Body of pancreas (tissue), 4 donors: ENCODE data around the gene PXDN. TPM values are rescaled to one million over a fixed set of nuclear protein-coding genes. Genes with fewer than 3 reads are reported as not detected.

Source experiments
- ATAC-seq: fragments of 150-250 bp; one replicate; pipeline ENCODE4 v1.9.1; 2016
- DNase-seq, 4 donors: peaks; one replicate each; pipeline ENCODE4 v3.0.0-alpha.2; 2019
- H3K27ac ChIP-seq, 4 donors: fragments of 200-600 bp; sonication (generic); 1 replicate in 3 of 4; 2 replicates in 1 of 4; pipeline versions ENCODE4 v1.5.1 to v1.6.1; 2016 to 2019; ENCODE audit warnings: mild to moderate bottlenecking in 1 of 4, mixed read lengths in 1 of 4, moderate library complexity in 1 of 4
- H3K27me3 ChIP-seq, 2 donors: fragments of 200-600 bp; sonication (generic); one replicate each; pipeline ENCODE4 v1.6.0; 2016; ENCODE audit warnings: mild to moderate bottlenecking in 1 of 2
- H3K36me3 ChIP-seq, 2 donors: fragments of 200-600 bp; sonication (generic); replicated peaks in 1 of 2; 2 replicates each; pipeline ENCODE4 v1.5.1; 2016; ENCODE audit warnings: low read depth in 2 of 2; ENCODE audit not compliant: insufficient read depth in 1 of 2
- H3K4me1 ChIP-seq: fragments of 200-600 bp; sonication (generic); one replicate; pipeline ENCODE4 v1.6.0; 2016
- H3K4me3 ChIP-seq, 2 donors: fragments of 200-600 bp; sonication (generic); 1 replicate in 1 of 2; 2 replicates in 1 of 2; pipeline ENCODE4 v1.5.1; 2016 to 2019
- H3K9me3 ChIP-seq, 3 donors: fragments of 200-600 bp; sonication (generic); 1 replicate in 2 of 3; 2 replicates in 1 of 3; pipeline ENCODE4 v1.5.1; 2016
- POLR2A ChIP-seq, 3 donors: fragments of 450-650 bp; IDR thresholded peaks; one replicate each; pipeline ENCODE4 v1.6.1; 2016; ENCODE audit warnings: antibody characterized with exemption in 3 of 3, mild to moderate bottlenecking in 2 of 3
- WGBS, 2 donors: methylation state at CpG; one replicate each; pipeline ENCODE4 v1.1.5; 2017; 5-methylcytosine and 5-hydroxymethylcytosine counted together
- intact Hi-C: fragments of 100-400 bp; cut with DNase I; formaldehyde crosslinking; loops from one replicate; pipeline ENCODE4 v1.15.1; 2023
- total RNA-seq, 2 donors: library from RNA; depleted of rRNA; stranded (reverse); fragments of >200 nt; gene quantifications; one replicate each; pipeline ENCODE4 v1.1.0, GENCODE V29; 2016
- TF ChIP-seq, protein P1 (sequence below), 7 experiments: fragments of 450-650 bp in 4 of 7; fragments of 200-600 bp in 3 of 7; sonication (generic) in 3 of 7; IDR thresholded peaks; one replicate each; pipeline ENCODE4 v1.5.1; 2016 to 2019; ENCODE audit warnings: antibody characterized with exemption in 7 of 7

PXDN gene
- total RNA-seq, 2 donors from 2014 or later = 7.0 to 41.9 TPM

DNA sequence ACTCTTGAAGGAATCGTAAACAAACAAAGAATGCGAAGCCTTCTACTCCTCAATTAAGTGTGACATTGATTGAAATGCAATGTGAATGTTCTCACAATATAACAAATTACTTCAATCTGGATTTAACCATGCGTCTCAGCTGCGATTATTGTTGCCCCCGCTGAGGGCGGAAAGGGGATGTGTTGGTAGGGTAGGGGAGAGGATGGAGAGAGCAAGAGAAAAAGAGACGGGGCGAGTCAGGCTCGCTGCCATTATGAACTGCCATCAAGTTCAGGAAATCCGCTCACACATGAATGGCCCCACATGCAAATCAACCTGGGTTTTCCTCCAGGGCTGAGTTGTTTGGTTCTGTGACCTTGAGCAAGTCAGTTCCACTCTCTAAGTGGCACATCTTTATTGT is 129.8 kb downstream of the PXDN start:
- WGBS, 2 donors = 67 to 68% methylated on average over 10 of the region's 10 CpGs
- TF ChIP-seq, protein P1, sequence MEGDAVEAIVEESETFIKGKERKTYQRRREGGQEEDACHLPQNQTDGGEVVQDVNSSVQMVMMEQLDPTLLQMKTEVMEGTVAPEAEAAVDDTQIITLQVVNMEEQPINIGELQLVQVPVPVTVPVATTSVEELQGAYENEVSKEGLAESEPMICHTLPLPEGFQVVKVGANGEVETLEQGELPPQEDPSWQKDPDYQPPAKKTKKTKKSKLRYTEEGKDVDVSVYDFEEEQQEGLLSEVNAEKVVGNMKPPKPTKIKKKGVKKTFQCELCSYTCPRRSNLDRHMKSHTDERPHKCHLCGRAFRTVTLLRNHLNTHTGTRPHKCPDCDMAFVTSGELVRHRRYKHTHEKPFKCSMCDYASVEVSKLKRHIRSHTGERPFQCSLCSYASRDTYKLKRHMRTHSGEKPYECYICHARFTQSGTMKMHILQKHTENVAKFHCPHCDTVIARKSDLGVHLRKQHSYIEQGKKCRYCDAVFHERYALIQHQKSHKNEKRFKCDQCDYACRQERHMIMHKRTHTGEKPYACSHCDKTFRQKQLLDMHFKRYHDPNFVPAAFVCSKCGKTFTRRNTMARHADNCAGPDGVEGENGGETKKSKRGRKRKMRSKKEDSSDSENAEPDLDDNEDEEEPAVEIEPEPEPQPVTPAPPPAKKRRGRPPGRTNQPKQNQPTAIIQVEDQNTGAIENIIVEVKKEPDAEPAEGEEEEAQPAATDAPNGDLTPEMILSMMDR (IDR thresholded peaks at IDR 0.05) = no peak
- TF ChIP-seq POLR2A (IDR thresholded peaks at IDR 0.05) = no peak
- H3K4me1 ChIP-seq = peaks cover 4% of the 10 kb centered on the region
- no peak for ATAC-seq
- H3K36me3 ChIP-seq = no peaks in the 10 kb centered on the region
- no peak for DNase-seq
- H3K9me3 ChIP-seq = no peaks in the 10 kb centered on the region
- intact Hi-C loops = no loop called here
- H3K27ac ChIP-seq = no peak overlapping the region
- no peak overlapping the region for H3K4me3 ChIP-seq
- no peaks in the 10 kb centered on the region for H3K27me3 ChIP-seq

DNA sequence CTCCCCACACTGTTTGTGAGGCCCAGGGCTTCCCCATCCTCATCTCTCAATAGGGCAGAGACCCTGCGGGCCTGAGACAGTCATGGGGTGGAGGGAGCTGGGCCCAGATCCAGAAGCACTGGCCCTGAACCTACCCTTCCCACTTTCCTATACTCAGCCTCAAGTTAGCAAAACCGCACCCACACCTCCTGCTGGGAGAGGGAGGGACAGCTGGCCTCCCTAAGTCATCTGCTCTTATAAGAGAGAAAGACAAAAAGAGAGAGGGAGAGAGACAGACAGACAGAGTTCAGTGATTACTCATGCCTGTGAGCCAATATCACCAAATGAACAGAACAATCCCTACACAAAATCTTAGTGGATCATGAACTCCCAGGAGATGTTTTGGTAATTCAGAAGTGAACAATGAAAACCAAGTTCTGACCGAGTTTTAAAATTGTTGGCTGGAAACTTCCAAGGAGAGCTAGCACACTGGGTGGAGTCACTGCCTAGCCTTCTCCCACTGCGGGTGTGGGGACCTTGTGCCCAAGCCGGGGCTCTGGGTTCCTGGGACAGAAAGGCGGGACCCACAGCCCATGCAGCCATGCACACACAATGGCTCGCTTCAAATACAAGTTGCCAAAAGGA is 130.5 kb downstream of the PXDN start:
- no peak overlapping the region for H3K27ac ChIP-seq
- intact Hi-C loops = no loop called here
- TF ChIP-seq, protein P1 (IDR thresholded peaks at IDR 0.05) = no peak
- TF ChIP-seq POLR2A (IDR thresholded peaks at IDR 0.05) = no peak
- no peak for DNase-seq
- H3K9me3 ChIP-seq = no peaks in the 10 kb centered on the region
- H3K4me1 ChIP-seq = peaks cover 3% of the 10 kb centered on the region
- no peaks in the 10 kb centered on the region for H3K36me3 ChIP-seq
- H3K4me3 ChIP-seq = no peak overlapping the region
- no peak for ATAC-seq
- H3K27me3 ChIP-seq = no peaks in the 10 kb centered on the region
- 66 to 68% methylated on average over 6 to 7 of the region's 7 CpGs for WGBS, 2 donors

DNA sequence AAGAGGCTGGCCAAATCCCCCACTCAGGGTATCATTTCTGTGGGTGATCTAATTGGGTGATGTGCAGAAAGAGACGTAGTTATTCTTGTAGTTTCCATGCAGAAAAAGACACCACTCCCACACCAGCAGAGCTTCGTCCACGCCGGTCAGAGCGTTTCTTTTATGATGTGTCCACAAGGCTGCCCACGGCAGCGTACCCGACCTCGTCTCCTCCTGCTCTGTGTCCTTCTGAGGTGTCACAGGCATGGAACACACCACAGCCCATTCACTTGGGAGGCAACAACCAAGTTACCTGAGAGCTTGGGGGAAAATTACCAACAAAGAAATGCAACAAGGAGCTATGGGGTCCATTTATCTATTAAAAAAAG is 131.3 kb downstream of the PXDN start:
- no peak overlapping the region for H3K4me3 ChIP-seq
- H3K27me3 ChIP-seq = no peaks in the 10 kb centered on the region
- no peaks in the 10 kb centered on the region for H3K9me3 ChIP-seq
- ATAC-seq = no peak
- TF ChIP-seq POLR2A (IDR thresholded peaks at IDR 0.05) = no peak
- TF ChIP-seq, protein P1 (IDR thresholded peaks at IDR 0.05) = no peak
- intact Hi-C loops = no loop called here
- WGBS, 2 donors = 86 to 87% methylated on average over 9 of the region's 9 CpGs
- no peak for DNase-seq
- no peak overlapping the region for H3K27ac ChIP-seq
- no peaks in the 10 kb centered on the region for H3K36me3 ChIP-seq
- no peaks in the 10 kb centered on the region for H3K4me1 ChIP-seq

DNA sequence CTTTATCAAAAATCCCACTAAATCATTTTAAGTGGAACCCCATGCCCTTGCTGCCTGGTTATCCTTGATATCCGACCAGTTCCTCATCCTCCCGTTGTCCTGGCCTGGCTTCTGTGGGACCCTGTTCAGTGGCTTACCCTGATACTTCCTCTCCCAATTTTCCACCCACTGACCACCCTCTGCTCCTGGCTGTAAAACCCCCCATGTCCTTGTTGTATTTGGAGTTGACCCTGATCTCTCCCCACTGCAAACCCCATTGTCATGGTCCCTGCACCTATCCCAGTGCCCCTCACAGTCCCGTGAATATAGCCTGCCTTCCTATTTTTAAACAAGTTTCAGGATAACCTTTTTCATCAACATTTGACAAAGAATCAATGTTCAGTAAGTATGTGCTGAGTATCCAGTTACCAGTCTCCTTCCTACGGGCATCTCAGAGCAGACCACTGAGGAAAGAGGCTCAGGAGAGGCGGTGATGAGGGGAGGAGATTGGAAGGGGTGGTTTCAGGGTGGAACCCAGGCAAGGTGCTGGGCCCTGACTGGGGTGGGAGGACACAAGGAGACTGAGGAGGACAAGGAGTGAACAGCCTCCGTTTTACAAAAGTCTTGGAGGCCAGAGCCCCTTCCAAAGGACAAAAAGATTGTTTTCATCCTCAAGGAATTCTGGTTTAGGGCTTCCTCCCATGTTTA is 131.8 kb downstream of the PXDN start:
- H3K27ac ChIP-seq = no peak overlapping the region
- no peak for TF ChIP-seq POLR2A (IDR thresholded peaks at IDR 0.05)
- TF ChIP-seq, protein P1 (IDR thresholded peaks at IDR 0.05) = no peak
- no peaks in the 10 kb centered on the region for H3K27me3 ChIP-seq
- no peaks in the 10 kb centered on the region for H3K4me1 ChIP-seq
- no peaks in the 10 kb centered on the region for H3K36me3 ChIP-seq
- no peak for ATAC-seq
- no peak overlapping the region for H3K4me3 ChIP-seq
- WGBS, 2 donors = 70 to 72% methylated on average over 6 of the region's 6 CpGs
- intact Hi-C loops = no loop called here
- no peak for DNase-seq
- H3K9me3 ChIP-seq = no peaks in the 10 kb centered on the region

DNA sequence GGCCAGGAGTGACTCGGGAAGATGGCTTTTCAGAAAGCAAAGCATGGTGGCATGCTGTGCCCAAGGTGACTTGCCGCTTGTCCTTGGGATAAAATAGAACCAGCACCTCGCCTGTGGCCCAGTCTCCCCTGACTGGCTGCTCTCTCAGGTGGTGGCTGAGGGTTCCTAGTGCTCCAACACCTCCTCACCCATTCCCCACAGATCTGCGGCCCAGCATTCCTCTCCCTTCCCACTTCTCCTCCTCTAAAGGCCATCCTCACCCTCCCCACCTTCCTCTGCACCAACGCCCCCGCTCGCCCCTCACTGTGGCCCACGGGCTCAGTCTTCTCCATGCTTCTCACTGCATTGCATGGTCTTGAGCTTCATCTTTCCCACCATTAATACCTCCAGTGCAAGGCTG is 132.4 kb downstream of the PXDN start:
- WGBS, 2 donors = 63 to 65% methylated on average over 8 of the region's 8 CpGs
- no peak for ATAC-seq

More for the DNA sequence above, 132.4 kb downstream of the PXDN start:
- no peaks in the 10 kb centered on the region for H3K27me3 ChIP-seq
- TF ChIP-seq POLR2A (IDR thresholded peaks at IDR 0.05) = no peak
- TF ChIP-seq, protein P1 (IDR thresholded peaks at IDR 0.05) = no peak
- H3K4me3 ChIP-seq = no peak overlapping the region
- no peak overlapping the region for H3K27ac ChIP-seq
- H3K4me1 ChIP-seq = no peaks in the 10 kb centered on the region
- no peaks in the 10 kb centered on the region for H3K9me3 ChIP-seq
- no peaks in the 10 kb centered on the region for H3K36me3 ChIP-seq
- intact Hi-C loops = no loop called here
- DNase-seq = no peak
